GM19193 (cell line): Measurements from ENCODE around the gene OPCML.

Source experiments
- POLR2A ChIP-seq: IDR thresholded peaks from 4 replicates; pipeline ENCODE4 v1.6.1; 2011; ENCODE audit not compliant: insufficient read depth, insufficient read length; ENCODE audit errors: extremely low read depth

Gene OPCML

DNA sequence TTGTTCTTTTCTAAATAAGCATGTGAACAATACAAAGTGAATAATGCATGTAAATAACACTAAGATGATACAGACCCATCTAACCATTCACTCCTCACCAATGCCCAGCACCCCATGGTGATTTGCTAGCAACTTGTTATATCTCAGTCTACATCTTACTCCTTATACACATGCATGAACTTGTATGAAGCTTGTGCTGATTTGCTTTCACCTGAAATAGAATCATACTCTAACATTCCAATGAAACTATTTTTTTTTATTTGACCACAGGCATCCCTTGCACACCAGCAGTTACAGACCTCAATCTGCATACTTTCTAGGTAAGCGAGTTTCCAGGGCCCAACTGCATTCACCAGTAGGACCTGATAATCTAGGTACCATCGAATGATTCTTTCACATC, 873.6 kb downstream of the OPCML start:
- TF ChIP-seq POLR2A: no peak

DNA sequence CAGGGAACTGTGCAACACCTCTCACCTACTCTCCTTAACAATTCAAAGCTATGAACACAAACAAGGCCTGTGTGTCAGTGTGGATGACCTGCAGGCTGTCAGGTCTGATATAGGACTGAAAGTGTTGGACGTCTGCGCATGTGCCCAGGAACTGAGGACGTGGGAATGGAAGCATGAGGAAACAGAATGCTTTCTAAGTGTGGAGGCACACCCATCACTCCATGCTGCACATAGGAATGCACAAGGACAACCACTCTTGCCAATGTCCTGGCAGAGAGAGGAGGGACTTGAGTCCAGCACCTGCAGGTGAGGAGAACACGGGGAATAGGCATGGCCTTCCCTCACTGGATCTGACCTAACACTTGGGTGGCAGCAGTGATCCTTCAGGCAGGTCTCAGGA, 874.3 kb downstream of the OPCML start:
- no peak for TF ChIP-seq POLR2A

DNA sequence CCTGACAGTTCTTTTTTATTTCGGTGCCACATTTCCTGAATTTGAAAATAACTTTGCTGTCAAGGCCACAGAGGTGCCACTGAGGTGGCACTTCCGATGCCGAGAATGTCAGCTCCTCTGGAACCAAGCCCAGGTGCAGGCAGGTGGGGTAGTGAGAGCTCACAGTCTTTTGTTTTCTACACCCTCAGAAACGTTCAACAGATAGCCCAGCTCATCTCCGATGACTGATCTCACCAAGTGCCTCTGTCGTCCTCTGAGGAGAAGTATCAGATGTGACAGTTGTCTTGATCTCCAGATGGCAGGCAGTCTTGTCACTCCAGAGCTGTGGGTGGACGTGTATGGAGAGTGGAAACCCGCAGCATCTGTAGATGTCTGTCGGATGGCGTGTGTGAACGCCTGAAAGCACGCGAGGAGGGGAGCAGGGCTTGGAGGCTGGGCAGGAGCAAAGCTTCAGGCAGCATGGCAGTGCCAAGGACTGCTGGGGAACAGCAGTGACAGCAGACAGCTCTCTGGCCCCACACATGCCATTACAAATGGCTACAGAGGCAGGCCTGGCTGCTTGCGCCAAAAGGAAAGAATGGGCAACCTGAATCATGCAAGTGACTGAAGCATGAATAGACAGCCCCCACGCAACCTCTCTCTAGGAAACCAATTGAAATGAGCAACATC, 877.0 kb downstream of the OPCML start:
- no peak for TF ChIP-seq POLR2A

DNA sequence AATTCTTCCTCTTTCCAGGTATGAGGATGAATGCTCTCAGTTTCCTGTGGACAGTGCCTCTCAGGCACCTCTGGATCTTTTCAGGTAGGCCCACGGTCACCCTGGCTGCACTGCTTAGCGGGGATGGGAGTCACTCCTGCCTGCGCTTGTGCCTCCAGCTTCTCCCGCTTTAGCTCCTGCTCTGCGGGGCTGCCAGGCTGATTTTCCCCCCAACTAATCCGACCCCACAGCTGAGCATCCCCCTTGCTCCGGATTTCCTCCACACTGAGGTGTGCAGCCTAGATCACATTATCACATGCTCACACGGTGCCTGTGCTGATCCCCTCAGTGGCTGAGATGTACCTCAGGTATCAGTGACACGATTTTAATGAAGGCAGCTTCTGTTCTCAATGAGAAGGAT, 879.1 kb downstream of the OPCML start:
- no peak for TF ChIP-seq POLR2A

DNA sequence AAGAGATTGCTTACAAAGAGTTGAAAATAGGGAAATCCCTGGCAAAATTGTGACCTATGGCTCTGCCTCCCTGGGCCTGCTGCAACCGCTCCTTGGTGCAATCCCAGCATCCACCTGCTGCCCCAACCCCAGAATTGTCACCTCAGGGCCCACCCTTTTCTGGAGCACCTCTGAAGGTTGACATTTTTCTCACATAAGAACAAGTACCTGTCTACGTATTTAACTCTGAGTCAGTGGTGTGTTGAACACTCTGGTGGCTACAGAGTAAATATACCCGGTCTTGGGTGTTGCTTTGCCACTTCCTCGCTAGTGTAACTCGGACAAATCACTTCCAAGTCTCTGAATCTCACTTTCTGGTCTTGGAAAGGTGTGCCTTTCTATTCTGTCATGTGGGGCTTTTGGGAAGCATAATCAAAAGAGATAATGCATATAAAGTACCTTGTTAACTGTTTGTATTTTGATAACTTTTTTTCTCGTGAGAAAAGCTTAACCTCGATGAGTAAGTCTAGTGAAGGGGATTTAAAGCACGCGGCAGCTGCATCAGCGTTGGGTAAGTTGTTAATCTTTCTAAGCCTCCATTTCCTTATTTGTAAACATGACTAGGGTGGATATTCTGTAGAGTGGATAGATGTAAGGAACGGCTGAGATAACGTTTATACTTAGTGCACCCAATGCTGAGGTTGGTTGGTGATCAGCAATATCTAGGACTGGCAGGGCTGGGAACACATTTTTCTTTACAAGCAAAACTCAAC, 881.2 kb downstream of the OPCML start:
- no peak for TF ChIP-seq POLR2A

DNA sequence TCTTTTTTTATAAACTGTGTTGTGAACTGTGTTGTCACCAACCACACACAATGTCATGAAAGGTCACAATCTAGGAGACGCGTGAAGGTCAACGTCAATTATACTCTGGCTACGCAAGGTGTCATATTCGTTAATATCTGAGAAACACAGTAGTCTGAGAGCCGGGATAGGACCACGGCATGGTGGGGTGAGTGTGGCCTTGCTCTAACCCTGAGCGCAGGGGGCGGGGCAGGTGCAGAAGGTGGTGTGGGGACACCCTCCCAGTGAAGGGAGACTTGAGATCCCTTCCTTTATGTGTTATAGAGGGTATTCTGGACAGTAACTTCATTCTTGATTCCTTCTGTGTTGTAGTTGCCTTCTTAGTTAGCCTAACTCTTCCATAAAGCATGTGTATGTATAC, 883.0 kb downstream of the OPCML start:
- no peak for TF ChIP-seq POLR2A

DNA sequence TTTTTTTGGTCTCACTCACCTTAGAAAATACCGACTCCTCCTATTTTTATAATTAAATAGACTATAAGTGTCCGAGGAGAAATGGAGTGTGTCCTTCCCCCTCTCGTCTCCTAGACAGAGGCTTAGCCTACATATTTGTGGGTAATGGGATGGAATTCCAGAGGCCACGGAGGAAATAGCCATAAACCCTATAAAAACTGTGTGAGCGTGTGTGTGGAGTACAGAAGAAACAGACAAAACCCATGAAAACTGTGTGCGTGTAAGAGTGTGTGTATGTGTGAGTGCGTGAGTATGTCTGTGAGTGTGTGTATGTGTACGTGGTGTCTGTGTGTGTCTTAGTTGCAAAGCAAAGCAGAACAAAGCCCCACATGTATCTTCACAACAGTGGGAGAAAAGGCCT, 883.5 kb downstream of the OPCML start:
- no peak for TF ChIP-seq POLR2A

DNA sequence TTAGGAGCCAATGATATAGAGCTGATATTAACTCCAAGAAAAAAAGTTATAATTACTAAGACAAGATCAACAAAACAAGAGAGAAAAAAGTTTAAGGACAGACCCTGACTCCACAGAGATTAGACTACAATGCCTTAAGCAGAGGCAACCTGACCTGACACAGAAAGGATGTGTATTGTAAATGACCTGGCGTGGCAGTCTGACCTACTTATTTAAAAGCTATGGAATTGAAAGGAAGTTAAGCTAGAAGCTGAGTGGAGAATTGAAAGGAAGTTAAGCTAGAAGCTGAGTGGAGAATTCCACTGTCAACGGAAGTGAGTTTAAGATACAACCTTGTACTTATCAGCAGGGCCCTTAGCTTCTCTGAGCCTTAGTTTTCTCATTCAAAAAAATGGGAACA, 885.4 kb downstream of the OPCML start:
- no peak for TF ChIP-seq POLR2A

DNA sequence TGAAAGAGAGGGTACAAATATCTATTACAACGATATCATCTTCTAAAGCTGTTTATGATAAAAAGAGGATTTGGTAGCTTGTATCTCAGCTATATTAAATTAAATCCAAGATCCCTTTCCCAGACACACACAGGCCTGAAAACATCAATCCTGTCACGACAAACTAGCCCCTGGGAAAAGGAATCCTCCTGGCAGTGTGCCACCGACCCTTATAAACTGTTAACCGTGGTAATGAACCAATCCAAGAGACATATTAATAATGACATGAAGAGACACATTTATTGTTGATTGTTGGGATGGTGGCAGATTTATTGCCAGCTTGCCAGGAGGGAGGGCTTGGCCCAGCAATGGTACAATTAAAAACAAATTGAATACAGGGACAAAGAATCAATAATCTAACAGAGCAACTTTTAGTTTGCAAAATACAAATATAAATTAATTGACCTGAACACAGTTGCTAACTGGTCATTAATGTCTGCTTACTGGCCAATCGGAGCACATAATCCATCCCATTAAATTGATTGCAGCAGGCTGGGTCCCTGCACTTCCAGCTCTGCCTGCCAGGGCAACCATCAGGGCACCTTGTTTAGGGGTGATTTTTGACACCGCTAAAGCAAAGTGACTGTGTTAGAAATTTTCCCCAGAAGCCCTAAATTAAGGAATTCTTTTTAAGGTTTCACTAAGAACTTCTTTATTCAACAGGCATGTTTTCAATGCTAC, 887.6 kb downstream of the OPCML start:
- no peak for TF ChIP-seq POLR2A

DNA sequence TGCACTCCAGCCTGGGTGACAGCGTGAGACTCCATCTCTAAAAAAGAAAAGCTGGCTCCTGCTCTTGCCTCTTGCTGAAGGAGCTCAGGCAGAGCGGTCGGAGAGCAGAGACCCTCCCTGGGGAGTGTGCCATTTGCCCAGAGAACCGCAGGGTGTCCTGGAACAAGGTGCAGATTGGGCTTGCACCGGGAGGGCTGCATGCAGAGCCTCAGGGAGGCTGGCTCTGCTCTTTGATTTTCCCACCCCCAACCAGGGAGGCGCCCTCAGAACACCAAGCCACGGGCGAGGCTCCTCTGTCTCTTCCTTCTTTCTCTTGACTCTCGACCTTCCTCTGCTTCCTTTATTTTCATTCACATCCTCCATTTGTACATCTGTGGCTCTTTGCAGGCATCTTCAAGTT, 889.1 kb downstream of the OPCML start:
- no peak for TF ChIP-seq POLR2A

DNA sequence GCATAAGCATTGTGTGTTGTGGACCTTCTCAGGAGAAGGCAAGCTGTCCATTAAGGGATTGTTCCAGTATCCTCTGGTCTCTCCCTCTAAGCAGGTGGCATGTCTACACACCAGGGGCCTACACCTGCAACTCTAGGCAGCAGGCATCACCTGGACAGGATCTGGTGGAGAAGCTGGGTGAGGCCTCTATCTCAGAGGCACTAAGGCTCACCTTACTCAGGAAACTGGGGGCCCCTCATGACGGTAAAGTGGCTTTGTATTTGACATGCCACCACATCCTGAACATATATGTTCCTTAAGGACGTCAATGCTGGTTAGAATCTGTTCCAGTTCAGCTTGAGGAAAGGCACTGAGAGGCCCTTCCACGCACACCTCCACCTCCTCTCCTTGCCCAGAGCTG, 891.3 kb downstream of the OPCML start:
- no peak for TF ChIP-seq POLR2A

DNA sequence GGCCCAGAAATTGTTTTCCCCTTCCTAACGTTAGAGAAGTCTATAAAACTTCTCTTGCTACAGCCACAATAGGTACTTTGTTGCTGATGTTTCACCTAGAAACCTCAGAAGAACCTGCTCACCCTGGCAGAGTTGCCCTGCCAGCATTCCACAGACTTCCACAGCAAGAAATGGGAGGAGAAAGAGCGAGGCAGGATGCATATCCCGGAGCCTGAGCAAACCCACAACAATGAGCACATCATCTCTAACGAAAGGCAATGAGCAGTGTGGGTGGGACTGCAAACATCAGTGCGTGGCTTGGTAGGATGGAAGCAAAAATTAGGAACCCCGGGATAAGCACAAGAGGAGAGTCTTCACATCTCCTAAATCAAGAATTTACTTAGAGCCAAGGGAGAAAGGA, 892.3 kb downstream of the OPCML start:
- TF ChIP-seq POLR2A: no peak

DNA sequence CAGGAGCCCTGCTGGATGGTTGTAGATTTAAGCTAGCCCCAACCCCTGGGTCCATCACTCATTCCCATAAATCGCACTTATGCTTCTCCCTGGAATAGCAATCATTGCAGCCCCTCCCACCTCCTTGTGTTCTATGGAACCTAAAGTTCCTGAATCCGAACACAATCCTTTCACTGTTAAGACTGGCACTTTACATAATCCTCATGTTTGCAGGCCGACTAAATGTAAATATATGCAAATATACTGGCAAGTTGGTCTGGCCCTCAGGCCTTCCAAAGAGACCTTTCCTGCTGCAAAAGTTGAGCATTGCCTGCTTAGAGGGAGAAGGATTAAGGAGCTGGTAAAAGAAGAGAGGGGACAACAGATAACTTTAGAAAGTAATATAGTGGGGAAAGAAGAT, 892.9 kb downstream of the OPCML start:
- no peak for TF ChIP-seq POLR2A

DNA sequence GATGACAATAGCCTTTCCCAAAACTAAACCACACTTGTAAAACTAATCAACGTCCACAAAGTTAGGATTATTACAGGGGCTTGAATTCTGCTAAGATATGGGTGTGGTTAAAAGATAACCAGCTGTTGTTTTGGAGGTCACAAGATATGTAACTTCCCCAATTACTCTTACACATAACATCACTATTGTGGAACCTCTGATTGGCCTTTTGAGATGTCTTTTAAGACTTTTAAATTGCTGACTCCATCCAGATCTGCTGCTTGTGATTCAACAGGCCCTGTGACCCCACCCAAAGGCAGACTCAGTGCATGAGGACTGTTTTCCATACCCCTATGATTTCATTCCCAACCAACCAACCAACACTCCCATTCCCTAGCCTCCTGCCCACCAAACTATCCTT, 893.9 kb downstream of the OPCML start:
- no peak for TF ChIP-seq POLR2A

DNA sequence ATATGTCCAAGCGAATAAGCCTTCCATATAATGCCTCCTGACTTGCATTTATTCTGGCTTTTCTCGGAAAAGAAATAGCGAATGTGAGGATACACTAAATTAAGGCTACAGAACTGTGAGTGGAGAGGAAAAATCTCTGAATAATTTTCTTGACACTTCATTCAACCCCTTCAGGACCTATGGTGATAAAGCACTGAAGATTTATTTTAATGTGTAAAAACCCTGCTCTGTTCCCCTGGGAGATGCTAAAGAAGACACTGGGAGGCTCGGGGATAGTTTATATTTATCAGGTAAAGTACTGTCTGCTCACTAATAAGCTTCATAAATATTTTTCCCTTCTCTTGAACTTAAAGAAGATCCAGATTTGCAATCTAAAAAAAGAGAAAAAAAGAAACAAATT, 895.8 kb downstream of the OPCML start:
- TF ChIP-seq POLR2A: no peak

DNA sequence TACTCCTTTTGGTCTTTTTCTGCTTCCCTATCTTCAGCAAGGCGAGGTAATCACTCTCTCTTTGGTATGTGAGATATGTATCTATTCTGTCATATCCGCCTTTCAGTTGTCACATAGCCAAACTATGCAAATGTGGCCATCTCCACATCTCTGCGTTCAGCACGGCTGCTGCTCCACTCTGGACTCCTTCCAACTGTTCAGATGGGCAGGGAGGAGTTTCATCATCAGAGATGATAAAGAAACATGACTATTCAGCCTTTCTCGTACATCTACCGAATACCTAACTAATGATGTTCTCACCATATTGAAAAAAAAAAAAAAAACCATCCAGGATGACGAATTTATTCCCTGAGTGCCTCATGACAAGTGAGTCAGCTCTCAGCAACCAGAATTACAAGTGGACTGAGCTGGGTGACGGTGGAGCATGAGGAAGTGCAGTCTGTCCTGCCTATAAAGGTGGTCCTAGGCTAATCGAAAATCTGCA, 899.6 kb downstream of the OPCML start:
- no peak for TF ChIP-seq POLR2A

DNA sequence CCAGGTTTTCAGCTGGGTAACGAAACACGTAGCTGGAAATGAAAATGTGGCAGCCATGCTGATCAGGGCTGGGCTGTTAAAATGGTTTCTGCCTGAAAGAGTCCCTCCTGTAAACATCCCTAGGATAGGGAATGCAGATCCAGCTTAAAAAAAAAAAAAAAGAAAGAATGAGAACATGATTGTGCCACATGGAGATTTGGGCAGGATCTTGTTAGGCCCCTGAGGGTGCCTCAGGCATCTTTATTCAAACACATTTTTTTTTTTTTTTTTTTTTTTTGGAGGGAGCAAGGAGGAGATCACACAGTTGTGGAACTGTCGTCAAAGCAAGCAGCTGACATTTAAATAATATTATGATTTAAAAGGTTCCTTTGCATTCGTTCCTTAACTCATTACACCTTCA, 900.3 kb downstream of the OPCML start:
- TF ChIP-seq POLR2A: no peak

DNA sequence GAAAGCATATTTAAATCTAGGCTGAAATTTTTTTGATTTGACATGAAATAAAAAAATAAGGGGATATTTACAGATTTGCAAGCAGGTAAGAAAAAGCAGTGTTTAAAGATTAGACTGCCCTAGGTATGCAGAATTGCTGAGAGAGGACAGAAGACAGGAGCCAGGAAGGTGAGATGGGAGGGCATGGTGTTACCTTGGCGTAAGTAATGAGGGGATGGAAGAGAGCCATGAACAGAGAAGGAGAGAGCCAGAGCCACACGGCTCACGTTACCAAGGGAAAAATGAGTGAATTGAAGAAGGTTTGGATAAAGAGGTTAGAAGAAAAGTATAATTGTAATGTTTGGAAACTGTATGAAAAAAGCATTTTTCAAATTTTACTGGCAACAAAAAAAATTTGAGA, 904.3 kb downstream of the OPCML start:
- no peak for TF ChIP-seq POLR2A
